A673 (cell line): ENCODE results near the gene UBASH3B. TPM values are rescaled to one million over a fixed set of nuclear protein-coding genes. Genes with fewer than 3 reads are reported as not detected.

ENCODE experiments used
- BruUV-seq: library from RNA; stranded (reverse); fragments of 400-500 nt; replicated peaks from 2 replicates; lab custom pipeline; 2021; lab: Mats Ljungman, UMichigan
- CTCF ChIA-PET: fragments of 300-600 bp; sonication (Branson Sonifier 250); formaldehyde crosslinking; loops from one replicate; lab custom pipeline; 2022; ENCODE audit warnings: antibody characterized with exemption; lab: Charles Lee
- POLR2A ChIA-PET: fragments of 300-600 bp; sonication (Branson Sonifier 250); formaldehyde crosslinking; loops from one replicate; lab custom pipeline; 2022; ENCODE audit warnings: antibody characterized with exemption; ENCODE audit not compliant: low non-redundant PET; lab: Charles Lee
- DNase-seq: peaks from one replicate; pipeline ENCODE4 v3.0.0-alpha.2; 2015; ENCODE audit warnings: low spot score
- H3K27ac ChIP-seq: fragments of 200-600 bp; sonication (generic); 2 replicates; pipeline ENCODE4 v1.5.1; 2016; ENCODE audit warnings: mixed run types, low read depth, mild to moderate bottlenecking, mixed read lengths, antibody characterized with exemption, low read length; ENCODE audit not compliant: poor library complexity, severe bottlenecking
- H3K27me3 ChIP-seq: fragments of 200-600 bp; sonication (generic); replicated peaks from 2 replicates; pipeline ENCODE4 v1.6.1; 2017; ENCODE audit warnings: mixed run types, low read depth, mild to moderate bottlenecking, mixed read lengths, antibody characterized with exemption, low read length; ENCODE audit not compliant: insufficient read depth, poor library complexity
- H3K36me3 ChIP-seq: fragments of 200-600 bp; sonication (generic); 2 replicates; pipeline ENCODE4 v1.6.1; 2016; ENCODE audit warnings: mixed run types, mild to moderate bottlenecking, mixed read lengths, antibody characterized with exemption, low read length; ENCODE audit not compliant: insufficient read depth, poor library complexity, severe bottlenecking
- H3K4me1 ChIP-seq: fragments of 200-600 bp; sonication (generic); 2 replicates; pipeline ENCODE4 v1.6.1; 2017; ENCODE audit warnings: mixed run types, mild to moderate bottlenecking, mixed read lengths, antibody characterized with exemption, low read length; ENCODE audit not compliant: insufficient read depth, poor library complexity, severe bottlenecking
- H3K4me3 ChIP-seq: fragments of 200-600 bp; sonication (generic); 2 replicates; pipeline ENCODE4 v1.5.1; 2016; ENCODE audit warnings: low read depth, mixed run types, mild to moderate bottlenecking, mixed read lengths, low read length; ENCODE audit not compliant: poor library complexity, severe bottlenecking
- H3K9me3 ChIP-seq: fragments of 200-600 bp; sonication (generic); 2 replicates; pipeline ENCODE4 v1.6.1; 2016; ENCODE audit warnings: mixed run types, low read depth, mild to moderate bottlenecking, mixed read lengths, antibody characterized with exemption, low read length; ENCODE audit not compliant: poor library complexity, severe bottlenecking
- EZH2 ChIP-seq: fragments of 200-600 bp; sonication (generic); IDR thresholded peaks from 2 replicates; pipeline ENCODE4 v1.6.1; 2017; ENCODE audit warnings: borderline replicate concordance, low read depth, mild to moderate bottlenecking, mixed read lengths, antibody characterized with exemption, low read length; ENCODE audit not compliant: poor library complexity, severe bottlenecking
- intact Hi-C: fragments of 100-400 bp; cut with micrococcal nuclease; formaldehyde crosslinking; loops from one replicate; pipeline ENCODE4 v1.10.0; 2022; ENCODE audit not compliant: unreplicated experiment
- total RNA-seq: library from RNA; stranded (reverse); gene quantifications from 2 replicates; pipeline ENCODE4 v1.2.3, GENCODE V29; 2021
- TF ChIP-seq, protein P1 (sequence below): fragments of 300-800, 200-600 bp; sonication (generic); conservative IDR thresholded peaks from 2 replicates; pipeline ENCODE4 v1.5.1; 2017; ENCODE audit warnings: low read depth, mild to moderate bottlenecking, antibody characterized with exemption, low read length, moderate library complexity, mixed read lengths

The UBASH3B gene
- total RNA-seq, 1 experiment from 2014 or later: 15.3 TPM

DNA sequence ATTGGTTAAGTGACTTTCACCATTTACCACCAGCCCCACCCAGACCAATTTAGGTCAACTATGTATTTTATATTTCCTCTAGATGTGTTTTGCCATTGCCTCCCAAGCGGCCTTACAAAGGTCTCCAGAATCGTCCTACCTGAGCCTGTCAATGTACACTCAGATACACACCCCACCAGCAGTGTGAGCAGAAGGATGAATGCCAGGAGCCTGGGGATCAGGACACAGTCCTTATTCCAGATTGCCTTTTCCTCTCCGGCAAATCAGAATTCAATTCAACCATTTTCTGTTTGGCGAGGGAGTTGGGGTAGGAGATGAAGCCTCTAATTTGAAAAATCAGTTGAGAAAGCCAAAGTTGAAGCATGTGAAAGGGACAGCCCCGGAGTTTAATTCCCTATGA, 147.4 kb downstream of the UBASH3B start:
- no peak for TF ChIP-seq EZH2
- TF ChIP-seq, protein P1, sequence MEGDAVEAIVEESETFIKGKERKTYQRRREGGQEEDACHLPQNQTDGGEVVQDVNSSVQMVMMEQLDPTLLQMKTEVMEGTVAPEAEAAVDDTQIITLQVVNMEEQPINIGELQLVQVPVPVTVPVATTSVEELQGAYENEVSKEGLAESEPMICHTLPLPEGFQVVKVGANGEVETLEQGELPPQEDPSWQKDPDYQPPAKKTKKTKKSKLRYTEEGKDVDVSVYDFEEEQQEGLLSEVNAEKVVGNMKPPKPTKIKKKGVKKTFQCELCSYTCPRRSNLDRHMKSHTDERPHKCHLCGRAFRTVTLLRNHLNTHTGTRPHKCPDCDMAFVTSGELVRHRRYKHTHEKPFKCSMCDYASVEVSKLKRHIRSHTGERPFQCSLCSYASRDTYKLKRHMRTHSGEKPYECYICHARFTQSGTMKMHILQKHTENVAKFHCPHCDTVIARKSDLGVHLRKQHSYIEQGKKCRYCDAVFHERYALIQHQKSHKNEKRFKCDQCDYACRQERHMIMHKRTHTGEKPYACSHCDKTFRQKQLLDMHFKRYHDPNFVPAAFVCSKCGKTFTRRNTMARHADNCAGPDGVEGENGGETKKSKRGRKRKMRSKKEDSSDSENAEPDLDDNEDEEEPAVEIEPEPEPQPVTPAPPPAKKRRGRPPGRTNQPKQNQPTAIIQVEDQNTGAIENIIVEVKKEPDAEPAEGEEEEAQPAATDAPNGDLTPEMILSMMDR: no peak

DNA sequence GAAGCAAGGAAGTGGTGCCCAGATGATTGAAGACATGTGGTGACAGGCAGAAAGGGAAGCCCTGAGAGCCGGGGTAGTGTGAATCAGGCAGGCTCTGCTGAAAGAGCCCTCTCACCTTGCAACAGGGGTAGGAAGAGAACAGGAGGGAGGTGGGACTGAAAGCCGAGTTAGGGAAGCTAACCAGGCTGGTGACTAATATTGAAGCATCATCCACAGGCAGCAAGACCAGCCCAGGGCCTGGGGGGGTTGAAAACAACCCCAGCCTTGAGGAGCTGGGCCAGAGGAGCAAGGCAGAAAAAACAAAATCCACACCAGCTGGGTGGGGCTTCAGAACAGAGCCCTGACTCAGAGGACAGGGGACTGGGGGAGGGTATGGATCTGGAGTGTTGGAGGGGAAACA, 147.8 kb downstream of the UBASH3B start:
- intact Hi-C loops: no loop called here
- peaks cover 25% of the 10 kb centered on the region for H3K4me1 ChIP-seq
- H3K27me3 ChIP-seq: no peaks in the 10 kb centered on the region
- no peak overlapping the region for H3K4me3 ChIP-seq
- ChIA-PET POLR2A (no interaction called here), CTCF (no interaction called here)
- no TSS peak for BruUV-seq
- no peaks in the 10 kb centered on the region for H3K9me3 ChIP-seq
- no peaks in the 10 kb centered on the region for H3K36me3 ChIP-seq
- H3K27ac ChIP-seq: no peak overlapping the region
- DNase-seq: no peak
- no peak for TF ChIP-seq EZH2
- TF ChIP-seq, protein P1: no peak

More for the DNA sequence above, 147.4 kb downstream of the UBASH3B start:
- H3K4me1 ChIP-seq: peaks cover 20% of the 10 kb centered on the region
- H3K36me3 ChIP-seq: no peaks in the 10 kb centered on the region
- BruUV-seq: no TSS peak
- H3K27ac ChIP-seq: no peak overlapping the region
- DNase-seq: no peak
- no peak overlapping the region for H3K4me3 ChIP-seq
- ChIA-PET POLR2A (no interaction called here), CTCF (no interaction called here)
- H3K27me3 ChIP-seq: no peaks in the 10 kb centered on the region
- intact Hi-C loops: no loop called here
- no peaks in the 10 kb centered on the region for H3K9me3 ChIP-seq

DNA sequence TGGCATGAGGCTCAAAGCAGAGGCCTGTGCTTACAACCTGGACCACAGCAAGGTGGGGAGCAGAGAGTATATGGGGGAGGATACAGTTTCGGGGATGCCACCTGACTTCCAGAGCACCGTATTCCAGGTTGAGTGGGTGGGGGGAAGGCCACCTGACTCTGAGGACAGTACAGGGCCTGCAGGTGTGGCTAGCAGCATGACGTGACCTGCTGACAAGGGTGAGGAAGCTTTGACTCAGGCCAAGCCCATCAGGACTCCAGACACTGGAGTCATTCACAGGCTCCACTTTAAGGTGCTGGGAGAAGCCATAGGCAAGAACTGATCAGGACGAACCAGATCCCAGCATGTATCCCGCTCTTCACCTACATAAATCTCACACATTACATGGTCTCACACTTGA, 148.2 kb downstream of the UBASH3B start:
- no peak for TF ChIP-seq EZH2
- TF ChIP-seq, protein P1: no peak
- no TSS peak for BruUV-seq
- Histone ChIP-seq H3K4me3 (no peak overlapping the region), H3K27me3 (no peaks in the 10 kb centered on the region), H3K36me3 (no peaks in the 10 kb centered on the region), H3K27ac (no peak overlapping the region), H3K4me1 (peaks cover 29% of the 10 kb centered on the region), H3K9me3 (no peaks in the 10 kb centered on the region)
- DNase-seq: no peak
- POLR2A ChIA-PET: interaction anchor here (0.7 kb wide), 1 partner anchor 78 kb away, joined by 3 read pairs; no protein-coding TSS in a partner anchor
- CTCF ChIA-PET: no interaction called here
- intact Hi-C loops: no loop called here
